ENCODE measurements around the gene TALDO1.

TALDO1 gene

DNA sequence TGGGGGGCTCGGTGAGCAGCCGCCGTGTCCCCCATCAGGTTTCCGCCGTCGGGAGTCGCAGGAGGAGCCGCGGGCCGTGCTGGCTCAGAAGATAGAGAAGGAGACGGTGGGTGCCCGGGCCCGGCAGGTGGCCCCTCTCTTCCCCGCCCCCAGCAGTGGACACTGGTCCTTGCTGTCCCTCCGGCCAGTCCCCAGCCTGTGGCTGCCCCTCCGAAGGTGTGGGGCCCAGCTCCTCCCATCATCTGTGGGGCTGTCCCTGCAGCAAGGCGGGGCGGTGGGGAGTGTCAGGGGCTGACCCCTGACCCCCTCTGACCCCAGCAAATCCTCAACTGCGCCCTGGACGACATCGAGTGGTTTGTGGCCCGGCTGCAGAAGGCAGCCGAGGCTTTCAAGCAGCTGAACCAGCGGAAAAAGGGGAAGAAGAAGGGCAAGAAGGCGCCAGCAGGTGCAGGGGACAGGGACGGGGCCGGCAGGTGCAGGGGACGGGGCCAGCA is 26.0 kb upstream of the TALDO1 start:
- H3K9me3 ChIP-seq: no peaks in the 10 kb centered on the region
- H3K27ac ChIP-seq: no peak overlapping the region
- intact Hi-C loops (cut with DNase I; ENCODE audit: low total_unique reads): loop anchor here (5.0 kb wide), 1 partner anchor 59 kb away; no protein-coding TSS in a partner anchor
- peaks cover 0 to 44% (median 0%) of the 10 kb centered on the region in 3 donors for H3K36me3 ChIP-seq
- no peak for DNase-seq
- H3K4me3 ChIP-seq: peak overlapping the region in 1 of 2 donors; percentile 12
- TF ChIP-seq, protein P1, sequence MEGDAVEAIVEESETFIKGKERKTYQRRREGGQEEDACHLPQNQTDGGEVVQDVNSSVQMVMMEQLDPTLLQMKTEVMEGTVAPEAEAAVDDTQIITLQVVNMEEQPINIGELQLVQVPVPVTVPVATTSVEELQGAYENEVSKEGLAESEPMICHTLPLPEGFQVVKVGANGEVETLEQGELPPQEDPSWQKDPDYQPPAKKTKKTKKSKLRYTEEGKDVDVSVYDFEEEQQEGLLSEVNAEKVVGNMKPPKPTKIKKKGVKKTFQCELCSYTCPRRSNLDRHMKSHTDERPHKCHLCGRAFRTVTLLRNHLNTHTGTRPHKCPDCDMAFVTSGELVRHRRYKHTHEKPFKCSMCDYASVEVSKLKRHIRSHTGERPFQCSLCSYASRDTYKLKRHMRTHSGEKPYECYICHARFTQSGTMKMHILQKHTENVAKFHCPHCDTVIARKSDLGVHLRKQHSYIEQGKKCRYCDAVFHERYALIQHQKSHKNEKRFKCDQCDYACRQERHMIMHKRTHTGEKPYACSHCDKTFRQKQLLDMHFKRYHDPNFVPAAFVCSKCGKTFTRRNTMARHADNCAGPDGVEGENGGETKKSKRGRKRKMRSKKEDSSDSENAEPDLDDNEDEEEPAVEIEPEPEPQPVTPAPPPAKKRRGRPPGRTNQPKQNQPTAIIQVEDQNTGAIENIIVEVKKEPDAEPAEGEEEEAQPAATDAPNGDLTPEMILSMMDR (IDR thresholded peaks at IDR 0.05): no peak
- H3K27me3 ChIP-seq: peaks cover 0 to 70% of the 10 kb centered on the region in 2 donors
- peaks cover 0 to 31% (median 26%) of the 10 kb centered on the region in 4 donors for H3K4me1 ChIP-seq

- no peak overlapping the region for H3K27ac ChIP-seq
- DNase-seq: peak in 1 of 2 donors; percentile 71
- H3K9me3 ChIP-seq: no peaks in the 10 kb centered on the region
- TF ChIP-seq, protein P1 (IDR thresholded peaks at IDR 0.05): no peak
- intact Hi-C loops (cut with DNase I; ENCODE audit: low total_unique reads): loop anchor here (5.0 kb wide), 1 partner anchor 60 kb away; no protein-coding TSS in a partner anchor
- H3K4me1 ChIP-seq: peaks cover 0 to 37% (median 31%) of the 10 kb centered on the region in 4 donors
- peaks cover 0 to 44% (median 0%) of the 10 kb centered on the region in 3 donors for H3K36me3 ChIP-seq
- peaks cover 0 to 74% of the 10 kb centered on the region in 2 donors for H3K27me3 ChIP-seq
- H3K4me3 ChIP-seq: no peak overlapping the region
These were observed 25.4 kb upstream of the TALDO1 start for GRCh38 chr11:721741-722345.

DNA sequence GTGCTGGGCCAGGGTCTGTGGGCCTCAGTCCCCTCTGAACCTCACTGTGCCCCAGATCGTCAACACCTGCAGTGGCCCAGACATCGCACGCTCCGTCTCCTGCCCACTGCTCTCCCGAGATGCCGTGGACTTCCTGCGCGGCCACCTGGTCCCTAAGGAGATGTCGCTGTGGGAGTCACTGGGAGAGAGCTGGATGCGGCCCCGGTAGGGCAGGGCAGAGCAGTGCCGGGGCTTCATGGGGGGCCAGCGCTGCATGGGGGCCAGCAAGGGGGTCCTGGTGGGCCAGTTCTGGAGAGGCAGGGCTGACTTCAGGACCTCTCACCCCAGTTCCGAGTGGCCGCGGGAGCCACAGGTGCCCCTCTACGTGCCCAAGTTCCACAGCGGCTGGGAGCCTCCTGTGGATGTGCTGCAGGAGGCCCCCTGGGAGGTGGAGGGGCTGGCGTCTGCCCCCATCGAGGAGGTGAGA is 24.9 kb upstream of the TALDO1 start:
- Histone ChIP-seq H3K36me3 (peaks cover 0 to 44% (median 0%) of the 10 kb centered on the region in 3 donors), H3K9me3 (no peaks in the 10 kb centered on the region), H3K27me3 (peaks cover 0 to 74% of the 10 kb centered on the region in 2 donors), H3K4me3 (no peak overlapping the region), H3K27ac (no peak overlapping the region), H3K4me1 (peaks cover 0 to 42% (median 35%) of the 10 kb centered on the region in 4 donors)
- DNase-seq: no peak
- intact Hi-C loops (cut with DNase I; ENCODE audit: low total_unique reads): loop anchor here (5.0 kb wide), 1 partner anchor 60 kb away; no protein-coding TSS in a partner anchor
- TF ChIP-seq, protein P1 (IDR thresholded peaks at IDR 0.05): no peak

- intact Hi-C loops (cut with DNase I; ENCODE audit: low total_unique reads): loop anchor here (5.0 kb wide), 1 partner anchor 61 kb away; no protein-coding TSS in a partner anchor
- no peak for DNase-seq
- peaks cover 0 to 44% (median 0%) of the 10 kb centered on the region in 3 donors for H3K36me3 ChIP-seq
- H3K27me3 ChIP-seq: peaks cover 0 to 74% of the 10 kb centered on the region in 2 donors
- TF ChIP-seq, protein P1 (IDR thresholded peaks at IDR 0.05): peak; percentile 70 to 79
- H3K4me1 ChIP-seq: peaks cover 0 to 51% (median 44%) of the 10 kb centered on the region in 4 donors
- no peak overlapping the region for H3K4me3 ChIP-seq
- no peak overlapping the region for H3K27ac ChIP-seq
- H3K9me3 ChIP-seq: no peaks in the 10 kb centered on the region
These were observed 24.0 kb upstream of the TALDO1 start for GRCh38 chr11:723120-723883.

DNA sequence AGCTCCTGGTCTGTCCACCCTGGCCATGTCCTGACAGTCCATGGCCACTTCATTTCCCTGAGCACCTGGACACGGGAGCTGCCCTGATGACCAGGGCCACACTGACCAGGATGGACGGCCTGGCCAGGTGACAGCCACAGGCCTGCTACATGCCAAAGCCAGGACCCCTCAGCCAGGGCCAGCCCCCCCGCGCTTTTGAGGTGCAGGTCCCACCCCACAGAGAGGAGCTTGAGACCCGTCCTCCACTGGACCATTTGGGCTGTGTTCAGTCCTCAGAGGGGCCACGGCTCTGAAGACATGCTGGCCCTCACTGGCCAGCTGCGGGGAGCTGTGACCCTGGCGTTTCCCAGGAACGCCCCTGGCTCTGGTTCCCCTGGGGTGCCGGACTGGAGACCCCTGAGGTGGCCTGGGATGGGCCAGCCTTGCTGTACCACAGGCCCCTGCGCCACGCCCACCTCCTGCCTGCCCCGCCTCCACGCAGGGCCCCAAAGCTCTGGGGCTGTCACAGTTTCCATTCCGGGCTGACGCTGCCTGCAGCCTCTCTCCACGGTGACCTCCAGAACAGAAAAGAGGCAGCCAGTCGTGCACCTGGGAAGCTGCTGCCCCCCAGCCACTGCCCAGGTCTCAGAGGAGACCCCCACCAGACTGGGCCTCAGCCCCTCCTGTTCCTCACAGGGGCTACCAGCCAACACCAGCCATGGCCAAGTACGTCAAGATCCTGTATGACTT is 23.1 kb upstream of the TALDO1 start:
- TF ChIP-seq, protein P1 (IDR thresholded peaks at IDR 0.05): no peak
- Histone ChIP-seq H3K4me3 (no peak overlapping the region), H3K4me1 (peaks cover 0 to 60% (median 50%) of the 10 kb centered on the region in 4 donors), H3K9me3 (no peaks in the 10 kb centered on the region), H3K27me3 (peaks cover 0 to 72% of the 10 kb centered on the region in 2 donors), H3K36me3 (peaks cover 0 to 44% (median 0%) of the 10 kb centered on the region in 3 donors), H3K27ac (no peak overlapping the region)
- no peak for DNase-seq
- intact Hi-C loops (cut with DNase I; ENCODE audit: low total_unique reads): loop anchor here (5.0 kb wide), 1 partner anchor 62 kb away; no protein-coding TSS in a partner anchor
